NB4 (cell line): ENCODE results near the gene BMP8A.
A peak's percentile ranks its signal among the peaks of the same experiment; 100 is the strongest.
"Not testable (repeated sequence)": the region's sequence is repeated elsewhere in the genome, so short reads cannot be mapped to it uniquely, and the experiment has no call there.

Experiments used
- DNase-seq: peaks from one replicate; pipeline ENCODE4 v3.0.0; 2010; ENCODE audit warnings: low read depth
- H3K4me3 ChIP-seq: one replicate; pipeline ENCODE4 v1.5.1; 2011; ENCODE audit warnings: mild to moderate bottlenecking, low read depth, low read length, moderate library complexity
- CTCF ChIP-seq: IDR thresholded peaks from one replicate; pipeline ENCODE4 v1.5.1; 2012; ENCODE audit warnings: low read depth, low read length
- MAX ChIP-seq: IDR thresholded peaks from 2 replicates; pipeline ENCODE4 v1.6.1; 2011; ENCODE audit warnings: low read depth, low read length
- MYC ChIP-seq: IDR thresholded peaks from 2 replicates; pipeline ENCODE4 v1.6.1; 2011; ENCODE audit warnings: low read depth, low read length
- POLR2A ChIP-seq: IDR thresholded peaks from 2 replicates; pipeline ENCODE4 v1.6.1; 2011; ENCODE audit warnings: mild to moderate bottlenecking; ENCODE audit not compliant: insufficient read length; ENCODE audit errors: extremely low read depth

BMP8A gene

GRCh38 chr1:39489567-39490239 lies 1.7 kb upstream of the BMP8A start:
- H3K4me3 ChIP-seq = no peak overlapping the region
- DNase-seq = no peak
- TF ChIP-seq MYC (no peak), CTCF (no peak), MAX (no peak), POLR2A (no peak)

- no peak for TF ChIP-seq CTCF
- no peak for DNase-seq
- H3K4me3 ChIP-seq = no peak overlapping the region
Measured at GRCh38 chr1:39490596-39491145, 765 bp upstream of the BMP8A start.

- H3K4me3 ChIP-seq, DNase-seq: not testable (repeated sequence)
Measured at GRCh38 chr1:39492118-39493042, 944 bp downstream of the BMP8A start.

- not testable (repeated sequence) for DNase-seq, H3K4me3 ChIP-seq
Measured at GRCh38 chr1:39493043-39493810, 1.8 kb downstream of the BMP8A start.

- no peak for DNase-seq
- TF ChIP-seq MAX = no peak
- no peak for TF ChIP-seq MYC
- TF ChIP-seq POLR2A = no peak
- TF ChIP-seq CTCF = no peak
- no peak overlapping the region for H3K4me3 ChIP-seq
Measured at GRCh38 chr1:39494671-39495410, 3.4 kb downstream of the BMP8A start.

GRCh38 chr1:39496520-39496919 lies 5.1 kb downstream of the BMP8A start:
- DNase-seq, H3K4me3 ChIP-seq: not testable (repeated sequence)

GRCh38 chr1:39497585-39497984 lies 6.1 kb downstream of the BMP8A start:
- no peak for TF ChIP-seq MAX
- TF ChIP-seq POLR2A = no peak
- no peak for TF ChIP-seq CTCF
- no peak for TF ChIP-seq MYC
- no peak overlapping the region for H3K4me3 ChIP-seq
- peak; percentile 24 for DNase-seq

- not testable (repeated sequence) for DNase-seq, H3K4me3 ChIP-seq
Measured at GRCh38 chr1:39498096-39498710, 6.8 kb downstream of the BMP8A start.

GRCh38 chr1:39498821-39499220 lies 7.4 kb downstream of the BMP8A start:
- DNase-seq, H3K4me3 ChIP-seq: not testable (repeated sequence)
